ENCODE data around the gene AGMAT. TPM values are rescaled to one million over a fixed set of nuclear protein-coding genes. Genes with fewer than 3 reads are reported as not detected.

The AGMAT gene
- total and polyA plus RNA-seq, 2 of the 4 experiments (the other 2 are of a cell fraction) = 0.18 to 0.26 TPM

DNA sequence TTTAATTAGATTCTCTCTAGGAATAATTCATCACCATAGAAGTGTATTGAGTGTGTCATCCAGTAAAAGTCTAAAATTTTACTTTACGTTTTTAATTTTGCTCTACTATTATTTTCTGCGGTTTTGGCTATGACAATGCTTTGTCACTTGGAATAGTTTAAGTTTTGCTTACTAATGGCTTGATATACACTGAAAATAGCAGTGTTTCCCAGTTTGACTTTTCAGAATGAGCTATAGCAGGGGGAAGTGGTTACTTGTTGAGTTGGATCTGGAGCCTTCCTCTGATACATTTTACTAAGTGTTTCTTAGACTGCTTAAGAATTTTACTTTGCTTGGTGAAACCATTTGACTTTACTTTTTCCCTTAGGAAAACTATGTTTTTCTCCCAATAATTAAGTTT is 53.2 kb downstream of the AGMAT start:
- in situ Hi-C loops (cut with MboI; ENCODE audit: low sequenced_read_pairs) = no loop called here
- DNase-seq = no peak
- BruUV-seq (replicated peaks) = no TSS peak

More for the DNA sequence above, 53.2 kb downstream of the AGMAT start:
- no CpG with 5 or more reads among the region's 2 CpGs for WGBS, 2 experiments (ENCODE audit: extremely low coverage in 2 of 2, insufficient read length in 1 of 2)
- dilution Hi-C loops (cut with HindIII; ENCODE audit: low sequenced_read_pairs, unreplicated experiment) = no loop called here
- CTCF ChIA-PET = no interaction called here
- no peak overlapping the region for H4K91ac ChIP-seq (ENCODE audit: insufficient read depth, low read depth, low read length)
- H3K4me1 ChIP-seq (ENCODE audit: control insufficient read depth, insufficient read depth, low read length) = no peaks in the 10 kb centered on the region
- H2AK5ac ChIP-seq (ENCODE audit: low read depth, low read length) = no peak overlapping the region
- no peak overlapping the region for H3K23ac ChIP-seq (ENCODE audit: low read depth, low read length)
- no peak overlapping the region for H3K27ac ChIP-seq (ENCODE audit: insufficient read depth, low read length)
- ATAC-seq (ENCODE audit: low read depth) = no peak
- H3K9me1 ChIP-seq (ENCODE audit: insufficient read depth, low read length) = no peaks in the 10 kb centered on the region
- no peaks in the 10 kb centered on the region for H3K27me3 ChIP-seq (ENCODE audit: control insufficient read depth, insufficient read depth, low read length)
- no peak overlapping the region for H3K4me2 ChIP-seq (ENCODE audit: low read depth, low read length)
- intact Hi-C loops (cut with micrococcal nuclease) = no loop called here
- H4K8ac ChIP-seq (ENCODE audit: low read depth in 2 of 2, low read length in 2 of 2) = no peak overlapping the region
- H3K14ac ChIP-seq (replicated peaks; ENCODE audit: low read depth, low read length) = no peak overlapping the region
- no peak overlapping the region for H3K56ac ChIP-seq (ENCODE audit: extremely low read depth, insufficient read depth, low read length)
- no peak overlapping the region for H2BK120ac ChIP-seq (ENCODE audit: low read depth, low read length)
- no peak overlapping the region for H3K18ac ChIP-seq (ENCODE audit: low read depth, low read length)
- no peak overlapping the region for H2AK9ac ChIP-seq (replicated peaks; ENCODE audit: low read depth, low read length, poor library complexity)
- peaks cover 24% of the 10 kb centered on the region in 2 experiments for H3K79me1 ChIP-seq (ENCODE audit: low read depth in 1 of 2, low read length in 2 of 2)
- no peak overlapping the region for H2BK20ac ChIP-seq (ENCODE audit: low read depth, low read length)
- H3K4me3 ChIP-seq (ENCODE audit: insufficient read depth, low read depth, low read length) = no peak overlapping the region
- H3K9ac ChIP-seq (ENCODE audit: low read depth, low read length) = no peak overlapping the region
- H3K9me3 ChIP-seq (ENCODE audit: control insufficient read depth, insufficient read depth, low read length) = no peaks in the 10 kb centered on the region
- H4K20me1 ChIP-seq (ENCODE audit: insufficient read depth, low read length) = no peaks in the 10 kb centered on the region
- POLR2A ChIA-PET (ENCODE audit: unreplicated experiment) = no interaction called here
- no peak overlapping the region for H2BK5ac ChIP-seq (ENCODE audit: low read depth, low read length, poor library complexity, severe bottlenecking)
- H2AFZ ChIP-seq (replicated peaks; ENCODE audit: low read length, poor library complexity) = no peak overlapping the region
- TF ChIP-seq, protein P1, sequence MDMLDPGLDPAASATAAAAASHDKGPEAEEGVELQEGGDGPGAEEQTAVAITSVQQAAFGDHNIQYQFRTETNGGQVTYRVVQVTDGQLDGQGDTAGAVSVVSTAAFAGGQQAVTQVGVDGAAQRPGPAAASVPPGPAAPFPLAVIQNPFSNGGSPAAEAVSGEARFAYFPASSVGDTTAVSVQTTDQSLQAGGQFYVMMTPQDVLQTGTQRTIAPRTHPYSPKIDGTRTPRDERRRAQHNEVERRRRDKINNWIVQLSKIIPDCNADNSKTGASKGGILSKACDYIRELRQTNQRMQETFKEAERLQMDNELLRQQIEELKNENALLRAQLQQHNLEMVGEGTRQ (IDR thresholded peaks at IDR 0.05; ENCODE audit: low read depth, low read length) = no peak
- no peak for TF ChIP-seq MAZ (IDR thresholded peaks at IDR 0.05; ENCODE audit: borderline replicate concordance, low read depth, low read length)
- no peak overlapping the region for H3K4ac ChIP-seq (ENCODE audit: low read depth, low read length)
- H4K5ac ChIP-seq (ENCODE audit: low read depth, low read length) = no peak overlapping the region
- no peak overlapping the region for H2BK15ac ChIP-seq (ENCODE audit: low read depth, low read length)
- peaks cover 17% of the 10 kb centered on the region for H3K36me3 ChIP-seq (ENCODE audit: control insufficient read depth, insufficient read depth, low read length)

All from IMR-90 (cell line).